Karpas-422 (cell line): ENCODE results near the gene CD82. TPM values are rescaled to one million over a fixed set of nuclear protein-coding genes. Genes with fewer than 3 reads are reported as not detected.
"Not testable (repeated sequence)": the region's sequence is repeated elsewhere in the genome, so short reads cannot be mapped to it uniquely, and the experiment has no call there.

Experiments used
- DNase-seq: peaks from one replicate; pipeline ENCODE4 v3.0.0-alpha.2; 2015
- H2AFZ ChIP-seq: fragments of 200-600 bp; sonication (generic); 2 replicates; pipeline ENCODE4 v1.6.1; 2014; ENCODE audit warnings: antibody characterized with exemption, low read length, mixed read lengths
- H3K27ac ChIP-seq: fragments of 200-600 bp; sonication (generic); 2 replicates; pipeline ENCODE4 v1.5.1; 2014; ENCODE audit warnings: mild to moderate bottlenecking, low read length, moderate library complexity
- H3K27me3 ChIP-seq: fragments of 200-600 bp; sonication (generic); 2 replicates; pipeline ENCODE4 v1.6.1; 2014; ENCODE audit warnings: low read length, mixed read lengths
- H3K36me3 ChIP-seq: fragments of 200-600 bp; sonication (generic); 2 replicates; pipeline ENCODE4 v1.6.1; 2014; ENCODE audit warnings: low read length, mixed read lengths; ENCODE audit not compliant: insufficient read depth
- H3K4me1 ChIP-seq: fragments of 200-600 bp; sonication (generic); 2 replicates; pipeline ENCODE4 v1.6.1; 2014; ENCODE audit warnings: mild to moderate bottlenecking, low read length, mixed read lengths
- H3K4me2 ChIP-seq: fragments of 200-600 bp; sonication (generic); 2 replicates; pipeline ENCODE4 v1.6.1; 2014; ENCODE audit warnings: low read length, low read depth, mild to moderate bottlenecking; ENCODE audit not compliant: poor library complexity, severe bottlenecking
- H3K4me3 ChIP-seq: fragments of 200-600 bp; sonication (generic); 2 replicates; pipeline ENCODE4 v1.5.1; 2014; ENCODE audit warnings: mild to moderate bottlenecking, antibody characterized with exemption, low read length, mixed read lengths
- H3K79me2 ChIP-seq: fragments of 200-600 bp; sonication (generic); 2 replicates; pipeline ENCODE4 v1.6.1; 2014; ENCODE audit warnings: mild to moderate bottlenecking, low read length, mixed read lengths
- H3K9ac ChIP-seq: fragments of 200-600 bp; sonication (generic); 2 replicates; pipeline ENCODE4 v1.6.0; 2014; ENCODE audit warnings: low read length
- H3K9me2 ChIP-seq: fragments of 200-600 bp; sonication (generic), shearing (Covaris generic); replicated peaks from 2 replicates; pipeline ENCODE4 v1.6.0; 2014; ENCODE audit warnings: mild to moderate bottlenecking, low read length, moderate library complexity; ENCODE audit not compliant: insufficient read depth
- H3K9me3 ChIP-seq: fragments of 300-700, 200-600 bp; sonication (generic); 2 replicates; pipeline ENCODE4 v1.6.1; 2014; ENCODE audit warnings: low read length, mixed read lengths
- H4K20me1 ChIP-seq: fragments of 200-600 bp; sonication (generic); 2 replicates; pipeline ENCODE4 v1.6.1; 2014; ENCODE audit warnings: mild to moderate bottlenecking, antibody characterized with exemption, low read length, low read depth; ENCODE audit not compliant: insufficient read depth
- total RNA-seq: library from RNA; depleted of rRNA; stranded (reverse); fragments of >200 nt; shearing (Covaris generic); gene quantifications from 2 replicates; pipeline ENCODE4 v1.2.3, GENCODE V29; 2014; ENCODE audit warnings: low replicate concordance

CD82 gene
- total RNA-seq, 1 experiment from 2014 or later, result 22.2 TPM

GRCh38 chr11:44537679-44538078, 27.8 kb upstream of the CD82 start:
- no peak for DNase-seq
- Histone ChIP-seq H3K4me2 (no peak overlapping the region), H3K9me2 (no peaks in the 10 kb centered on the region), H3K9ac (no peak overlapping the region), H3K79me2 (no peaks in the 10 kb centered on the region), H3K27me3 (no peaks in the 10 kb centered on the region), H3K36me3 (no peaks in the 10 kb centered on the region), H4K20me1 (no peaks in the 10 kb centered on the region), H3K4me1 (peaks cover 3% of the 10 kb centered on the region), H3K9me3 (no peaks in the 10 kb centered on the region), H2AFZ (no peak overlapping the region), H3K4me3 (no peak overlapping the region), H3K27ac (no peak overlapping the region)

DNA sequence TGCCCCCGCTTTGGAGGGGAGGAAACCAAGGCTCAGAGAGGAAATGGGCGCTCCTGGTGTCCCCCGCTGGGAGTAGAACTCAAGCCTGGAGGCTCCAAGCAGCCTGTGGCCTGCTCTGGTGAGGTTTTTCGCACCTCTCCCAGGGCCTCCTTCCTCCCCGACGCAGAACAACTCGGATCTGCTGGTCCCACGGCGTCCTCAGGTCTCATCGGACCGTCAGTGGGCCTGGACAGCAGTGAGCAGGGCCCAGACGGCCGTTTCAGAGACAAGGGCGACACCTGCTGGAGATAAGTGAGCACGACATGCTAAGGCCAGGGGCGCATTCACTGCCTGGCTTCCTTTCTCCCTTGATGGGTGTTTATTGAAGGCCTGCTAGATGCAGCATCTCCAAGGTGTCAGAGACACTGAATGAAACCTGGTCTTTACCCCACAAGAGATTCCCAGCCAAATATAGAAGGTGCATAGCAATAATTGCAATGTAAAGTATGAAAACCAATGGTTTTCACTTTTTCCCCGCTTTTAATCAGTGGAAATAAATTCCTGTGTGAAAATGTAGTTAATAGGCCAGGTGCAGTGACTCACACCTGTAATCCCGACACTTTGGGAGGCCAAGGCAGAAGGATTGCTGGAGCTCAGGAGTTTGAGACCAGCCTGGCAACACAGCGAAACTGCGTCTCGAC, 26.9 kb upstream of the CD82 start:
- Histone ChIP-seq H3K9me2 (no peaks in the 10 kb centered on the region), H3K27me3 (no peaks in the 10 kb centered on the region), H3K27ac (no peak overlapping the region), H3K4me3 (no peak overlapping the region), H3K36me3 (no peaks in the 10 kb centered on the region), H2AFZ (no peak overlapping the region), H3K4me2 (no peak overlapping the region), H3K9ac (no peak overlapping the region), H3K4me1 (no peaks in the 10 kb centered on the region), H3K79me2 (no peaks in the 10 kb centered on the region), H4K20me1 (no peaks in the 10 kb centered on the region), H3K9me3 (no peaks in the 10 kb centered on the region)
- peak; percentile 86 for DNase-seq

DNA sequence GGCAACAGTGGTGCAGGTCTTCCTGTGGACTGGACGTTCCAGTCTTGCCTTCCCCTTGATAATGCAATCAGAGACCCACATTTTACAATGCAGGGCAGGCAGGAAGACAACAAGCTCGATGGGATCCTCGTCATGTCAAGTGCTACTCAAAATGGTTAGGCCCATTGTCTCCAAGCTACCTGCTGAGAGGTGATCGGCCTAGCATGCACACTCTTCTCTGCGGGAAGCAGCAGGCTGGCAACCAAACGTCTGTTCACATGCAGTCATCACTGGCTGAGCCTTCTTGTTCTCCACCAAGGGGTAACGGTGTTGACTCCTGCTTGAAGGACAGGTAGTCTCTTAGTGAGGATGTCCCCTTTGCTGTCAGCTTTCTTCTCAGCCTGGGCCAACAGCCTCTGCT, 25.5 kb upstream of the CD82 start:
- Histone ChIP-seq H3K9ac (no peak overlapping the region), H3K27me3 (no peaks in the 10 kb centered on the region), H4K20me1 (no peaks in the 10 kb centered on the region), H3K4me1 (no peaks in the 10 kb centered on the region), H3K9me2 (no peaks in the 10 kb centered on the region), H3K9me3 (no peaks in the 10 kb centered on the region), H2AFZ (no peak overlapping the region), H3K4me2 (no peak overlapping the region), H3K4me3 (no peak overlapping the region), H3K27ac (no peak overlapping the region), H3K79me2 (no peaks in the 10 kb centered on the region), H3K36me3 (no peaks in the 10 kb centered on the region)
- DNase-seq, result no peak

DNA sequence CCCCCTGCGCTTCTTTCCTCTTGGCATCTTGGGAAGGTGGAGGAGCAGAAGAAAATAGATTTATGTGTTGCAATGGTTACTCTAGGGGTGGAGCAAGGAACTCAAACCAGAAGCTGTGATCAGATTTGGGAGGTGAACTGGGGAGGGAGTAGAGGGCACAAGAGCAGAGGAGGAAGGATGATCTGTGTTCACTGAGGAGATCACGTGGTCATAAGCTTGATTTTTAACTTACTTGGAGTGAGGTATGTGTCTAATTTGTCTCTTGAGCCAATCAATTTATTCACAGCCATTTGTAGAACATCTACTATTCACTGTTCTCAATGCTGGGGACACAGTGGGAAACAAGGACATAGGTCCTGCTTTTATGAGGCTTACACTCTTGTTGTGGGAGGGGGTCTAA, 24.8 kb upstream of the CD82 start:
- H4K20me1 ChIP-seq, result no peaks in the 10 kb centered on the region
- no peaks in the 10 kb centered on the region for H3K9me3 ChIP-seq
- H3K27ac ChIP-seq, result no peak overlapping the region
- H3K4me1 ChIP-seq, result no peaks in the 10 kb centered on the region
- no peaks in the 10 kb centered on the region for H3K27me3 ChIP-seq
- no peak for DNase-seq
- H3K9ac ChIP-seq, result no peak overlapping the region
- no peak overlapping the region for H2AFZ ChIP-seq
- H3K79me2 ChIP-seq, result no peaks in the 10 kb centered on the region
- H3K9me2 ChIP-seq, result no peaks in the 10 kb centered on the region
- no peak overlapping the region for H3K4me3 ChIP-seq
- no peak overlapping the region for H3K4me2 ChIP-seq
- H3K36me3 ChIP-seq, result no peaks in the 10 kb centered on the region

DNA sequence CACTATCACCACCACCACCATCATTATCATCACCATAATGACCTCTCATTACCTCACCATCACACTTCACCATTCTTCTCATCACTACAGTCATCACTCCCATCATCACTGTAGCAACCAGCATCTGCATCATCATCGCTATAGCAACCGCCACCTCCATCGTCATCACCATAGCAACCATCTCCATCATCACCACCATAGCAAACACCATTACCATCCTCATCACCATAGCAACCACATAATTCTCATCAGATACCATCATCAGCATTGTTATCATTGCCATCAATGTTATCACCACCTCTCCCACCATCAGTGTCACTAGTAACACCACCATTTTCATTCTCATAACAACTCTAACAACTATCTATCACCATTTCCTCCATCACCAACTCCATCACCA, 23.1 kb upstream of the CD82 start:
- Histone ChIP-seq H3K4me1 (no peaks in the 10 kb centered on the region), H3K9me3 (no peaks in the 10 kb centered on the region), H3K4me2 (no peak overlapping the region), H3K27me3 (no peaks in the 10 kb centered on the region), H2AFZ (no peak overlapping the region), H3K36me3 (no peaks in the 10 kb centered on the region), H3K27ac (no peak overlapping the region), H3K9ac (no peak overlapping the region), H3K9me2 (no peaks in the 10 kb centered on the region), H3K4me3 (no peak overlapping the region), H4K20me1 (no peaks in the 10 kb centered on the region), H3K79me2 (no peaks in the 10 kb centered on the region)
- no peak for DNase-seq

DNA sequence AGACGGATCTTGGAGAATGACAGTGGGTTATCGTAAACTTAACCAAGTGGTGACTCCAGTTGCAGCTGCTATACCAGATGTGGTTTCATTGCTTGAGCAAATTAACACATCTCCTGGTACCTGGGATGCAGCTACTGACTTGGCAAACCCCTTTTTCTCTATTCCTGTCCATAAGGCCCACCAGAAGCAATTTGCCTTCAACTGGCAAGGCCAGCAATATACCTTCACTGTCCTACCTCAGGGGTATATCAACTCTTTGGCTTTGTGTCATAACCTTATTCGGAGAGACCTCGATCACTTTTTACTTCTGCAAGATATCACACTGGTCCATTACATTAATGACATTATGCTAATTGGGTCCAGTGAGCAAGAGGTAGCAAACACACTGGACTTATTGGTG, 18.5 kb upstream of the CD82 start:
- not testable (repeated sequence) for H3K27ac ChIP-seq, H2AFZ ChIP-seq

DNA sequence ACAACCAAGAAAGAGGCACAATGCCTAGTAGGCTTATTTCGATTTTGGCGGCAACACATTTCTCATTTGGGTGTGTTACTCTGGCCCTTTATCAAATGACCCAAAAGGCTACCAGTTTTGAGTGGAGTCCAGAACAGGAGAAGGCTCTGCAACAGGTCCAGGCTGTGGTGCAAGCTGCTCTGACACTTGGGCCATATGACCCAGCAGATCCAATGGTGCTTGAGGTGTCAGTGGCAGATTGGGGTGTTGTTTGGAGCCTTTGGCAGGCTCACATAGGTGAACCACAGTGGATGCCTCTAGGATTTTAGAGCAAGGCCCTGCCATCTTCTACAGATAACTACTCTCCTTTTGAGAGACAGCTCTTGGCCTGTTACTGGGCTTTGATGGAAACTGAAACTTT, 17.9 kb upstream of the CD82 start:
- H3K27ac ChIP-seq, result not testable (repeated sequence)

More for the DNA sequence above, 18.5 kb upstream of the CD82 start:
- not testable (repeated sequence) for H3K9ac ChIP-seq, H3K4me2 ChIP-seq, H3K9me3 ChIP-seq, H3K36me3 ChIP-seq, DNase-seq, H3K4me3 ChIP-seq, H3K4me1 ChIP-seq, H3K9me2 ChIP-seq, H4K20me1 ChIP-seq, H3K27me3 ChIP-seq, H3K79me2 ChIP-seq

GRCh38 chr11:44548032-44548695, 17.3 kb upstream of the CD82 start:
- Histone ChIP-seq H3K4me2 (no peak overlapping the region), H3K27me3 (no peaks in the 10 kb centered on the region), H3K79me2 (no peaks in the 10 kb centered on the region), H3K9me3 (no peaks in the 10 kb centered on the region), H4K20me1 (no peaks in the 10 kb centered on the region), H3K4me1 (no peaks in the 10 kb centered on the region), H3K27ac (no peak overlapping the region), H3K36me3 (no peaks in the 10 kb centered on the region), H2AFZ (no peak overlapping the region), H3K4me3 (no peak overlapping the region), H3K9ac (no peak overlapping the region), H3K9me2 (no peaks in the 10 kb centered on the region)
- no peak for DNase-seq

More for the DNA sequence above, 17.9 kb upstream of the CD82 start:
- not testable (repeated sequence) for H3K4me2 ChIP-seq, H3K4me3 ChIP-seq, H3K9ac ChIP-seq, DNase-seq, H3K9me2 ChIP-seq, H3K27me3 ChIP-seq, H3K9me3 ChIP-seq, H2AFZ ChIP-seq, H3K36me3 ChIP-seq, H3K79me2 ChIP-seq, H3K4me1 ChIP-seq, H4K20me1 ChIP-seq
